NK-92 (cell line): ENCODE results near the gene DNAJC3.
"Not testable (repeated sequence)": the region's sequence is repeated elsewhere in the genome, so short reads cannot be mapped to it uniquely, and the experiment has no call there.

Experiments used
- DNase-seq: peaks from one replicate; lab custom pipeline; 2025; ENCODE audit not compliant: unreplicated experiment; lab: John Stamatoyannopoulos, UW

The DNAJC3 gene

DNA sequence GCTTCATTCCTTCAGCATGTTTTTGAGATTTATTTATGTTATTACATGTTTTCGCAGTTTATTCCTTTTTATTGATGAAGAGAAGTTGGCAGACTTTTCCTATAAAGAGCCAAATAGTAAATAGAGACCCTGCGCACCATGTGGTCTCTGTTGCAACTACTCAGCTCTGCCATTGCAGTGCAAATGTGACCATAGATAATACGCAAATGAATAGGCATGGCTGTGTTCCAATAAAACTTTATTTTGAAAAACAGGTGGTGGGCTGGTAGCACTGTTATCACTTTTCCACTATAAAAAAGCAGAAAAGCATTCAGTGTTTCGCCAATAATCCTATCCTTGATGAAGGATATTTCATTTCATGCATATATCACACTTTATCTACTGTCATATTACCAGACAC, 95.0 kb downstream of the DNAJC3 start:
- DNase-seq = no peak

DNA sequence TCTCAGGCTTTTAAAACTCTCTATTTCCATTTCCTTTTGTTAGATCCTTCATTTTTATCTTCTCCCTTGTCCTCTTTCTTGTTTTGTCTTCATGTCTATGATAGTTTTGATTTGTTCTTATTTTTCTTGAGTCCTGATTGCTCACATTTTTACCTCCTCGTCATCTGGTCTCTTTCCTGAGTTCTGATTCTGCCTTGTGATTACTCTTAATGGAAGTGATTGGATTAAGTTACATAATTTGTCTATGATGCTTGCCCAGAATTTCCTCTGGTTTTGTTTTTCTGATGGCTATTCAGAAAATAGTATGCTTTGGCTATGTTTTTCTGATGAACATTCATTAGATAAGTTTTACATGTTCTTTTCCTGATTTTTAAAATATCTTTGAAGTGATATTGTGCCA, 102.6 kb downstream of the DNAJC3 start:
- no peak for DNase-seq

- no peak for DNase-seq
Measured at GRCh38 chr13:95781016-95781415, 104.1 kb downstream of the DNAJC3 start.

GRCh38 chr13:95781940-95782339, 105.0 kb downstream of the DNAJC3 start:
- DNase-seq = not testable (repeated sequence)

GRCh38 chr13:95783747-95784146, 106.8 kb downstream of the DNAJC3 start:
- no peak for DNase-seq

DNA sequence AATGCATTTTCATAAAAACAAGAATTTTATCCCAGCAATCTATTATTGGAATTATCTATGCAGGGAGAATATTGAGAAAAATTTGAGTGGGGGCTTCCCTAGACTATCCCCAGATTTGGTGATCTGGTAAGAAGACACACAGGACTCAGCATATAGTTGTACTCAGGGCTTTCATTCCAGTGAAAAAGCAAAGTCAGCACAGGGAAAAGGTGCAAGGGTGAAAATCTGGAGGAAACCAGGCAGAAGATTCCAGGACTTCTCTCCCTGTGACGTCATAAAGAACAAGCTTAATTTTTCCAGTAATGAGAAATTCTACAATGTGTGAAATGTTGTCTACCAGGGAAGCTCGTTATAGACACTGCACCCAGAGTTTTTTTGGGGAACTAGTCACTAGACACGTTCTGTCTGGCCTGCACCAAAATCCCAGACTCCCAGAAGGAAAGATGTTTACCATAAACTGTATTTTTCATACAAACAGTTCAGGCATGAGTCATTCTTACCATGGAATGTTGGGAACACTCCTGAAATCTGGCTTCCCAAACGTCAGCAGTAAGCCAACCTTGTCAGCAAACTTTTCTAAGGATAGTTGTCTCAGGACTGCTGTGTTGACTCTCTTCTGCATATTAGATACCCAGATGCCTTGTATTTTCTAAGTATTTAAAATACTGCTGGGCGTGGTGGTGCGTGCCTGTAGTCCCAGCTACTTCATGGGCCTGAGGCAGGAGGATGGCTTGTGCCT, 107.4 kb downstream of the DNAJC3 start:
- DNase-seq = no peak

DNA sequence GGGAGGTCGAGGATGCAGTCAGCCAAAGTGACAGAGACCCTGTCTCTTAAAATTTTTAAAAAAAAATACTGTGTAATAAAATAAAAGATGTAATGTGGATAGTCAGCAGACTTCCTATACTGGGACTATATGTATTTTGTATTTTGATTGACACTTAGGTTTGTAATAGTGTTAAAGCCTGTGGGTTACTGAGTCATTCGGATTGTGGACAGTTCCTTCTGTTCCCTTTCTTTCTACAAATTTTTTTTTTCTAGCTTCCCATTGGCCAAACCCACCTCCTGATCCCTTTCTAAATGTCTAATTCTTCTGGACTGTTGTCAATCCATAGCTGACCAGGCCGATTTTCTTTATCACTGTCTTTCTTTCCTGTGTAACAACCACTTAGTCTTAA, 108.0 kb downstream of the DNAJC3 start:
- no peak for DNase-seq

GRCh38 chr13:95787356-95788099, 110.6 kb downstream of the DNAJC3 start:
- no peak for DNase-seq

DNA sequence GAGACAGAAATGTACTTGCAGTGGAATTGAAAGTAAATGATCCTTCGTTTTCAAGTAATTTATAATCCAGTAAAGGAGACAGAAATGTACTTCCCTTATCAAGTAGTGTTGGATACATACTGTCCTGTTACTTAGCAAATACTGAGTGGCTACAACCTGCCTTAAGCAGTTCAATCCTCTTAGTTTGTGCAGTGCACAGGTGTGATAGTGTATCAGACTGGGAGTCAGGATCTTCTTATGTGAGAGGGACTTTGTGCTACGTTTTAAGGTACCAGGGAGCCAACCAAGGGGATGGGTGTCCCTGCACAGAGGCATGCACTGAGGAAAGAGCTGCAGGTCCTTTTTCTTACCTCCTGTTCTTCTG, 111.1 kb downstream of the DNAJC3 start:
- no peak for DNase-seq

GRCh38 chr13:95789315-95789714, 112.4 kb downstream of the DNAJC3 start:
- not testable (repeated sequence) for DNase-seq

- DNase-seq = no peak
Measured at GRCh38 chr13:95791084-95791722, 114.3 kb downstream of the DNAJC3 start.

- DNase-seq = no peak
Measured at GRCh38 chr13:95793018-95793555, 116.1 kb downstream of the DNAJC3 start.

DNA sequence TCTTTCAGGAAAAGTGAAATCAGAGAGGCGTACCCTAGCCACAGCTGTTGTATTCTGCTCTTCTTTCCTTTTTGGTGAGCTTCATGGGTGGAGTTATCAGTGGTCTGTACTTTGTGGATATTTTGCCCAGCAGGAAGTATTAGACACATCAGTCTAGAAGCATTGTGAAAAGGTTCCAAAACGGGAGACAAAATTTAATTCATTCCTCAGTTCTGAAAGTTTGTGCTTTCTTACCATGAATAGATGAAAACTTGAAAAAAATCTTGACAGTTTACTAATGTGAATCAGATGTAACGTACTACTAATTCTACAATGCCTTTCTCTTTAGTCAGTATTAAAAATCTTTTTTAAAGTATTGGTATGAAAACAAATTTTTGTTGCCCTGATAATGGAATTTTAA, 116.8 kb downstream of the DNAJC3 start:
- no peak for DNase-seq

DNA sequence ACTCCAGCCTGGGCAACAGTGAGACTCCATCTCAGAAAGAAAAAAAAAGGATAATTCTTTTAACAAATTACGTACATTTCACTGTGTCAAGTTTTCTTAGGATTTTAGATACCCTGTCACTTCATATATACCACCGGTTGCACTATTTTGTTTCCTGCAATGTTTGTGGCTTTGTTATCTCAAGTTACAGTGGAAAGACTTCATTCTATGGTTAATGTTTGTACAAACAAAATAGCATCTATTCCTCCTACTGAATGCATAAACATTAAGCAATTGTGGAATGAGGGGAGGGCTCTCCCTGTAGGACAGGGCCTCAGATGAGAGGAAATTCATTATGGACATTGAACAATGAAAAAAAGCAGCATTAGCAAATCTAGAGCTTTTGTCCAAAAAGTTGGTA, 120.1 kb downstream of the DNAJC3 start:
- DNase-seq = no peak

- DNase-seq = no peak
Measured at GRCh38 chr13:95800436-95800835, 123.5 kb downstream of the DNAJC3 start.

DNA sequence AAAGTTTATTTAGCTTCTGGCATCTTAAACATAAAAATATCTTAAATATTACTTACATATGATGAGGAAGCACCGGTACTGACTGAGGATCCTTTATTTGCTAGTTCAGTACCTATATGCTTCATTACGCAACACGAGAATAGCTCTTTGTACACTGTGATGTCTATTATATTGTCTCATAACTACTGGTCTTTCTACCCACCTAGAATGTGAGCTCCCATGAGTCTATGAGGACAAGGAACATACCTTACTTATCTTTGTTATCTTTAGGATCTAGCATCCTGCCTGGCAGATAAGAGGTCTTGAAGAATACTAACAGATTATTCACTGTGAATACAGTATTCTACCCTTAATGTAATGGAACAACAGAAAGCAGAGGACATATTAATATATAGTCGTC, 124.9 kb downstream of the DNAJC3 start:
- no peak for DNase-seq

GRCh38 chr13:95805921-95806320, 129.0 kb downstream of the DNAJC3 start:
- DNase-seq = no peak

GRCh38 chr13:95809429-95809828, 132.5 kb downstream of the DNAJC3 start:
- no peak for DNase-seq

DNA sequence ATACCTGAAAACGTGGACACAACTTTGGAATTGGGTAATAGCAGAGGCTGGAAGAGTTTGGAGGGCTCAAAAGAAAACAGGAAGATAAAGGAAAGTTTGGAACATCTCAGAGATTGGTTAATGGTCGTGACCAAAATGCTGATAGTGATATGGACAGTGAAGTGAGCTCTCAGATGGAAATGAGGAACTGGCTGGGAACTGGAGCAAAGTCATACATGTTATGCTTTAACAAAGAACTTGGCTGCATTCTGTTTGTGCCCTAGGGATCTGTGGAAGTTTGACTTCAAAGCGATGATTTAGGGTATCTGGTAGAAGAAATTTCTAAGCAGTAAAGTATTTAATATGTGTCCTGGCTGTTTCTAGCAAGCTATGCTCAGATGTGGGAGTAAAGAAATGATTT, 136.2 kb downstream of the DNAJC3 start:
- no peak for DNase-seq

GRCh38 chr13:95814495-95814894, 137.6 kb downstream of the DNAJC3 start:
- DNase-seq = no peak

- DNase-seq = no peak
Measured at GRCh38 chr13:95822303-95822702, 145.4 kb downstream of the DNAJC3 start.

- DNase-seq = no peak
Measured at GRCh38 chr13:95833126-95833525, 156.2 kb downstream of the DNAJC3 start.
